HCT116 (cell line): ENCODE data around the gene TUBA3E. TPM values are rescaled to one million over a fixed set of nuclear protein-coding genes. Genes with fewer than 3 reads are reported as not detected.
"Not testable (repeated sequence)": the region's sequence is repeated elsewhere in the genome, so short reads cannot be mapped to it uniquely, and the experiment has no call there.

Source experiments
- ATAC-seq: fragments of 200-7000 bp; cut with Tn5 transposase; 2 replicates; pipeline ENCODE4 v1.9.1; 2020; ENCODE audit warnings: mild to moderate bottlenecking, moderate library complexity
- BruUV-seq: library from RNA; stranded (reverse); fragments of 400-500 nt; replicated peaks from 2 replicates; lab custom pipeline; 2021; lab: Mats Ljungman, UMichigan
- CTCF ChIA-PET: fragments of 300-600 bp; sonication (Branson Sonifier 250); formaldehyde crosslinking; loops from one replicate; lab custom pipeline; 2021; ENCODE audit warnings: antibody characterized with exemption; lab: Charles Lee
- POLR2A ChIA-PET: fragments of 300-600, 350-600 bp; sonication (Branson Sonifier 250); formaldehyde crosslinking; loops from one replicate; lab custom pipeline; 2021; ENCODE audit warnings: antibody characterized with exemption; lab: Charles Lee
- RAD21 ChIA-PET, 2 experiments: fragments of 300-600 bp; sonication (Branson Sonifier 250); formaldehyde crosslinking; loops; one replicate each; lab custom pipeline; 2023; ENCODE audit warnings: low total read pairs in 2 of 2; ENCODE audit not compliant: uncharacterized antibody in 2 of 2, unreplicated experiment in 2 of 2, low non-redundant PET in 1 of 2; lab: Charles Lee
- DNase-seq: peaks from one replicate; pipeline ENCODE4 v3.0.0-alpha.2; 2010; ENCODE audit warnings: low read depth, low spot score
- H2AFZ ChIP-seq: fragments of 200-600 bp; shearing (Covaris generic), sonication (generic); 2 replicates; pipeline ENCODE4 v1.6.1; 2017; ENCODE audit warnings: low read depth, mixed run types, mixed read lengths, antibody characterized with exemption, low read length; ENCODE audit not compliant: poor library complexity, severe bottlenecking
- H3K27ac ChIP-seq: 2 replicates; pipeline ENCODE4 v1.5.1; 2012; ENCODE audit warnings: low read depth, low read length
- H3K27me3 ChIP-seq: fragments of 200-600 bp; sonication (generic); 2 replicates; pipeline ENCODE4 v1.6.1; 2016; ENCODE audit warnings: mixed run types, low read length, mixed read lengths; ENCODE audit not compliant: insufficient read depth
- H3K36me3 ChIP-seq, 2 experiments: fragments of 200-500 bp in 1 of 2; fragments of 200-600 bp in 1 of 2; sonication (Bioruptor generic) in 1 of 2; sonication (generic) in 1 of 2; 2 replicates each; pipeline versions ENCODE4 v1.5.1 to v1.6.1; 2014 to 2016; ENCODE audit warnings: low read length in 2 of 2, inconsistent platforms in 1 of 2, mixed read lengths in 1 of 2, mixed run types in 1 of 2; ENCODE audit not compliant: insufficient read depth in 2 of 2, control insufficient read depth in 1 of 2
- H3K4me1 ChIP-seq, 2 experiments: fragments of 200-600 bp in 1 of 2; sonication (generic) in 1 of 2; 2 replicates each; pipeline versions ENCODE4 v1.5.1 to v1.6.1; 2012 to 2017; ENCODE audit warnings: low read length in 2 of 2, inconsistent platforms in 1 of 2, mild to moderate bottlenecking in 1 of 2, mixed read lengths in 1 of 2, mixed run types in 1 of 2, moderate library complexity in 1 of 2; ENCODE audit not compliant: insufficient read depth in 2 of 2, control insufficient read depth in 1 of 2
- H3K4me2 ChIP-seq: fragments of 200-600 bp; sonication (generic); 2 replicates; pipeline ENCODE4 v1.6.1; 2017; ENCODE audit warnings: mixed run types, low read length, mixed read lengths
- H3K4me3 ChIP-seq, 2 experiments: fragments of 200-600 bp in 1 of 2; sonication (generic) in 1 of 2; replicated peaks in 1 of 2; 2 replicates each; pipeline ENCODE4 v1.5.1; 2011 to 2016; ENCODE audit warnings: low read length in 2 of 2, control low read depth in 1 of 2, low read depth in 1 of 2, mild to moderate bottlenecking in 1 of 2, mixed read lengths in 1 of 2, mixed run types in 1 of 2
- H3K79me2 ChIP-seq: fragments of 200-600 bp; sonication (generic); 2 replicates; pipeline ENCODE4 v1.6.1; 2017; ENCODE audit warnings: mild to moderate bottlenecking, mixed run types, low read length, moderate library complexity, mixed read lengths; ENCODE audit not compliant: insufficient read depth
- H3K9ac ChIP-seq: fragments of 200-600 bp; sonication (generic); 2 replicates; pipeline ENCODE4 v1.6.1; 2016; ENCODE audit warnings: low read length, mixed read lengths
- H3K9me2 ChIP-seq: fragments of 200-600 bp; sonication (generic), shearing (Covaris generic); 2 replicates; pipeline ENCODE4 v1.6.1; 2017; ENCODE audit warnings: mixed run types, mild to moderate bottlenecking, moderate library complexity; ENCODE audit not compliant: insufficient read depth
- H3K9me3 ChIP-seq, 2 experiments: fragments of 200-500 bp in 1 of 2; fragments of 200-600 bp in 1 of 2; sonication (Bioruptor generic) in 1 of 2; sonication (generic) in 1 of 2; 2 replicates each; pipeline ENCODE4 v1.6.1; 2014 to 2017; ENCODE audit warnings: low read length in 2 of 2, mixed read lengths in 2 of 2, inconsistent platforms in 1 of 2, low read depth in 1 of 2, mild to moderate bottlenecking in 1 of 2, mixed run types in 1 of 2, moderate library complexity in 1 of 2; ENCODE audit not compliant: control insufficient read depth in 1 of 2, insufficient read depth in 1 of 2
- H4K20me1 ChIP-seq: fragments of 200-600 bp; sonication (generic), shearing (Covaris generic); 2 replicates; pipeline ENCODE4 v1.6.1; 2017; ENCODE audit warnings: mixed run types, mild to moderate bottlenecking, moderate library complexity; ENCODE audit not compliant: insufficient read depth
- CBX3 ChIP-seq: IDR thresholded peaks from 2 replicates; pipeline ENCODE4 v1.6.1; 2012; ENCODE audit warnings: low read depth
- CEBPB ChIP-seq: IDR thresholded peaks from 2 replicates; pipeline ENCODE4 v1.6.1; 2012; ENCODE audit warnings: low read depth
- EGR1 ChIP-seq: IDR thresholded peaks from 2 replicates; pipeline ENCODE4 v1.6.1; 2012; ENCODE audit warnings: low read depth
- ELF1 ChIP-seq: IDR thresholded peaks from 2 replicates; pipeline ENCODE4 v1.6.1; 2012; ENCODE audit warnings: low read depth, borderline replicate concordance
- EZH2 ChIP-seq: fragments of 200-600 bp; sonication (generic); IDR thresholded peaks from 2 replicates; pipeline ENCODE4 v1.6.1; 2017; ENCODE audit warnings: antibody characterized with exemption, mixed run types
- EZH2phosphoT487 ChIP-seq: fragments of 200-600 bp; IDR thresholded peaks from 2 replicates; pipeline ENCODE4 v1.6.1; 2018; ENCODE audit warnings: antibody characterized with exemption, borderline replicate concordance
- POLR2A ChIP-seq: IDR thresholded peaks from 2 replicates; pipeline ENCODE4 v1.7.0; 2011; ENCODE audit warnings: borderline replicate concordance; ENCODE audit not compliant: insufficient read depth, insufficient read length; ENCODE audit errors: extremely low read depth
- POLR2AphosphoS5 ChIP-seq: IDR thresholded peaks from 2 replicates; pipeline ENCODE4 v1.6.1; 2011; ENCODE audit warnings: mild to moderate bottlenecking, low read depth, low read length, moderate library complexity
- RAD21 ChIP-seq: IDR thresholded peaks from 2 replicates; pipeline ENCODE4 v1.6.1; 2012; ENCODE audit warnings: low read depth, mild to moderate bottlenecking
- SP1 ChIP-seq: IDR thresholded peaks from 2 replicates; pipeline ENCODE4 v1.6.1; 2012; ENCODE audit warnings: low read depth
- SRF ChIP-seq: IDR thresholded peaks from 2 replicates; pipeline ENCODE4 v1.6.1; 2012; ENCODE audit warnings: low read depth
- TCF7L2 ChIP-seq: IDR thresholded peaks from 2 replicates; pipeline ENCODE4 v1.7.0; 2011; ENCODE audit warnings: borderline replicate concordance, inconsistent platforms; ENCODE audit not compliant: insufficient read depth, insufficient read length; ENCODE audit errors: extremely low read depth
- ZFX ChIP-seq: fragments of 450-650 bp; IDR thresholded peaks from 2 replicates; pipeline ENCODE4 v1.6.1; 2017
- ZNF274 ChIP-seq: fragments of 200-500 bp; sonication (Bioruptor generic); IDR thresholded peaks from 2 replicates; pipeline ENCODE4 v1.6.1; 2014; ENCODE audit warnings: mild to moderate bottlenecking, low read depth, low read length, inconsistent platforms
- intact Hi-C: fragments of 100-400 bp; cut with micrococcal nuclease; formaldehyde crosslinking; loops from 2 replicates; pipeline ENCODE4 v1.10.0; 2022
- total RNA-seq: library from RNA; stranded (reverse); gene quantifications from one replicate; pipeline ENCODE4 v1.2.1, GENCODE V29; 2021; ENCODE audit not compliant: unreplicated experiment
- TF ChIP-seq, protein P1 (sequence below): IDR thresholded peaks from 2 replicates; pipeline ENCODE4 v1.6.1; 2012; ENCODE audit warnings: low read depth
- TF ChIP-seq, protein P2 (sequence below): IDR thresholded peaks from 2 replicates; pipeline ENCODE4 v1.6.1; 2012
- TF ChIP-seq, protein P3 (sequence below), 3 experiments: fragments of 200-600 bp in 1 of 3; sonication (generic) in 1 of 3; IDR thresholded peaks in 2 of 3; conservative IDR thresholded peaks in 1 of 3; 2 replicates each; pipeline ENCODE4 v1.5.1; 2012 to 2017; ENCODE audit warnings: low read depth in 2 of 3, low read length in 2 of 3, antibody characterized with exemption in 1 of 3, borderline replicate concordance in 1 of 3, control low read depth in 1 of 3, mild to moderate bottlenecking in 1 of 3, mixed read lengths in 1 of 3, mixed run types in 1 of 3, moderate library complexity in 1 of 3; ENCODE audit not compliant: insufficient read depth in 1 of 3

TUBA3E gene
- total RNA-seq, 1 experiment from 2014 or later: not detected

DNA sequence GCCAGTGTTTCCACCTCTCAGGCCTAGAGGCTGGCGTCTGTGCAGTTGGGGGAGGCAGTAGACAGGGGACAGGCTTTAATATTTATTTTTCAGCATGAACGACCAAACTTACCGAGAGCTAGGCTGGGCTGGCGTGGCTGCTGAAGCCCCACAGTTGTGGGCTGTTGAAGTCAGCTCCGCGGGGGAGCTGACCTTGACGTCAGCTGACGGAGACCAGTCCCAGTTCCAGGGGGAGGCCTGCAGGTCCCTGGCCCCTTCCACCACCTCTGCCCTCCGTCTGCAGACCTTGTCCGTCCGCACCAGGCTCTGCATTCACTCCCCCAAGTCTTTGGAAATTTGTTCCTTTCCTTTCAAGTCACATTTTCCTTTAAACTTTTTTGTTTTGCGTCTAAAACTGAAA is 33.4 kb upstream of the TUBA3E start:
- no peak for DNase-seq
- Histone ChIP-seq H3K4me3 (no peak overlapping the region), H3K27ac (no peak overlapping the region), H3K27me3 (no peaks in the 10 kb centered on the region), H4K20me1 (no peaks in the 10 kb centered on the region), H3K79me2 (no peaks in the 10 kb centered on the region), H3K9ac (no peak overlapping the region), H3K9me3 (no peaks in the 10 kb centered on the region), H3K4me2 (no peak overlapping the region), H3K9me2 (no peaks in the 10 kb centered on the region), H3K36me3 (no peaks in the 10 kb centered on the region), H3K4me1 (no peaks in the 10 kb centered on the region), H2AFZ (no peak overlapping the region)
- ChIA-PET RAD21 (no interaction called here), CTCF (no interaction called here), POLR2A (no interaction called here)
- BruUV-seq: no TSS peak
- TF ChIP-seq, protein P1, sequence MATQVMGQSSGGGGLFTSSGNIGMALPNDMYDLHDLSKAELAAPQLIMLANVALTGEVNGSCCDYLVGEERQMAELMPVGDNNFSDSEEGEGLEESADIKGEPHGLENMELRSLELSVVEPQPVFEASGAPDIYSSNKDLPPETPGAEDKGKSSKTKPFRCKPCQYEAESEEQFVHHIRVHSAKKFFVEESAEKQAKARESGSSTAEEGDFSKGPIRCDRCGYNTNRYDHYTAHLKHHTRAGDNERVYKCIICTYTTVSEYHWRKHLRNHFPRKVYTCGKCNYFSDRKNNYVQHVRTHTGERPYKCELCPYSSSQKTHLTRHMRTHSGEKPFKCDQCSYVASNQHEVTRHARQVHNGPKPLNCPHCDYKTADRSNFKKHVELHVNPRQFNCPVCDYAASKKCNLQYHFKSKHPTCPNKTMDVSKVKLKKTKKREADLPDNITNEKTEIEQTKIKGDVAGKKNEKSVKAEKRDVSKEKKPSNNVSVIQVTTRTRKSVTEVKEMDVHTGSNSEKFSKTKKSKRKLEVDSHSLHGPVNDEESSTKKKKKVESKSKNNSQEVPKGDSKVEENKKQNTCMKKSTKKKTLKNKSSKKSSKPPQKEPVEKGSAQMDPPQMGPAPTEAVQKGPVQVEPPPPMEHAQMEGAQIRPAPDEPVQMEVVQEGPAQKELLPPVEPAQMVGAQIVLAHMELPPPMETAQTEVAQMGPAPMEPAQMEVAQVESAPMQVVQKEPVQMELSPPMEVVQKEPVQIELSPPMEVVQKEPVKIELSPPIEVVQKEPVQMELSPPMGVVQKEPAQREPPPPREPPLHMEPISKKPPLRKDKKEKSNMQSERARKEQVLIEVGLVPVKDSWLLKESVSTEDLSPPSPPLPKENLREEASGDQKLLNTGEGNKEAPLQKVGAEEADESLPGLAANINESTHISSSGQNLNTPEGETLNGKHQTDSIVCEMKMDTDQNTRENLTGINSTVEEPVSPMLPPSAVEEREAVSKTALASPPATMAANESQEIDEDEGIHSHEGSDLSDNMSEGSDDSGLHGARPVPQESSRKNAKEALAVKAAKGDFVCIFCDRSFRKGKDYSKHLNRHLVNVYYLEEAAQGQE: no peak
- no peak for TF ChIP-seq TCF7L2
- TF ChIP-seq RAD21: no peak
- no peak for TF ChIP-seq SRF
- TF ChIP-seq, protein P2, sequence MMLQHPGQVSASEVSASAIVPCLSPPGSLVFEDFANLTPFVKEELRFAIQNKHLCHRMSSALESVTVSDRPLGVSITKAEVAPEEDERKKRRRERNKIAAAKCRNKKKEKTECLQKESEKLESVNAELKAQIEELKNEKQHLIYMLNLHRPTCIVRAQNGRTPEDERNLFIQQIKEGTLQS: no peak
- no peak for TF ChIP-seq POLR2AphosphoS5
- TF ChIP-seq, protein P3, sequence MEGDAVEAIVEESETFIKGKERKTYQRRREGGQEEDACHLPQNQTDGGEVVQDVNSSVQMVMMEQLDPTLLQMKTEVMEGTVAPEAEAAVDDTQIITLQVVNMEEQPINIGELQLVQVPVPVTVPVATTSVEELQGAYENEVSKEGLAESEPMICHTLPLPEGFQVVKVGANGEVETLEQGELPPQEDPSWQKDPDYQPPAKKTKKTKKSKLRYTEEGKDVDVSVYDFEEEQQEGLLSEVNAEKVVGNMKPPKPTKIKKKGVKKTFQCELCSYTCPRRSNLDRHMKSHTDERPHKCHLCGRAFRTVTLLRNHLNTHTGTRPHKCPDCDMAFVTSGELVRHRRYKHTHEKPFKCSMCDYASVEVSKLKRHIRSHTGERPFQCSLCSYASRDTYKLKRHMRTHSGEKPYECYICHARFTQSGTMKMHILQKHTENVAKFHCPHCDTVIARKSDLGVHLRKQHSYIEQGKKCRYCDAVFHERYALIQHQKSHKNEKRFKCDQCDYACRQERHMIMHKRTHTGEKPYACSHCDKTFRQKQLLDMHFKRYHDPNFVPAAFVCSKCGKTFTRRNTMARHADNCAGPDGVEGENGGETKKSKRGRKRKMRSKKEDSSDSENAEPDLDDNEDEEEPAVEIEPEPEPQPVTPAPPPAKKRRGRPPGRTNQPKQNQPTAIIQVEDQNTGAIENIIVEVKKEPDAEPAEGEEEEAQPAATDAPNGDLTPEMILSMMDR (IDR thresholded peaks at IDR 0.05 in 2 of 3, conservative IDR thresholded peaks at IDR 0.05 in 1 of 3; ENCODE audit: borderline replicate concordance in 1 of 3, insufficient read depth in 1 of 3, low read depth in 2 of 3, low read length in 2 of 3): no peak
- TF ChIP-seq SP1: no peak
- no peak for TF ChIP-seq EGR1
- no peak for TF ChIP-seq CEBPB
- TF ChIP-seq ELF1: no peak
- TF ChIP-seq ZNF274: no peak
- TF ChIP-seq ZFX: no peak
- TF ChIP-seq EZH2phosphoT487: no peak
- TF ChIP-seq EZH2: no peak
- TF ChIP-seq POLR2A: no peak
- no peak for TF ChIP-seq CBX3
- intact Hi-C loops: no loop called here
- ATAC-seq: no peak

DNA sequence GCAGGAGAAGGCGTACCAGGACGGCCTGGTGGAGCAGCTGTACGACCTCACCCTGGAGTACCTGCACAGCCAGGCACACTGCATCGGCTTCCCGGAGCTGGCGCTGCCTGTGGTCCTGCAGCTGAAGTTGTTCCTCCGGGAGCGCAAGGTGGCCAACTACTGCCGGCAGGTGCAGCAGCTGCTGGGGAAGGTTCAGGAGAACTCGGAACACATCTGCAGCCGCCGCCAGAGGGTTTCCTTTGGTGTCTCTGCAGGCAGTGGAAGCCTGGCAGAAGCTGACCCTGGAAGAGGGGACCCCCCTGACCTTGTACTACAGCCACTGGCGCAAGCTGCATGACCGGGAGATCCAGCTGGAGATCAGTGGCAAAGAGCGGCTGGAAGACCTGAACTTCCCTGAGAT is 32.7 kb upstream of the TUBA3E start:
- H2AFZ ChIP-seq, H3K9me3 ChIP-seq, H3K27ac ChIP-seq, H3K9ac ChIP-seq, H3K4me2 ChIP-seq, CTCF ChIA-PET, ATAC-seq, H3K4me1 ChIP-seq, DNase-seq, H3K79me2 ChIP-seq, H3K27me3 ChIP-seq, H3K9me2 ChIP-seq, POLR2A ChIA-PET, H3K4me3 ChIP-seq, BruUV-seq, intact Hi-C loops, H4K20me1 ChIP-seq, H3K36me3 ChIP-seq, RAD21 ChIA-PET: not testable (repeated sequence)
